GM08714 (cell line): ENCODE measurements around the gene CLIC2.
"Not testable (repeated sequence)": the region's sequence is repeated elsewhere in the genome, so short reads cannot be mapped to it uniquely, and the experiment has no call there.

Experiments
- H3K4me3 ChIP-seq: fragments of 200-500 bp; sonication (Bioruptor generic); 2 replicates; pipeline ENCODE4 v1.5.1; 2014; ENCODE audit warnings: mild to moderate bottlenecking, low read length, inconsistent platforms
- ZNF274 ChIP-seq: IDR thresholded peaks from 2 replicates; pipeline ENCODE4 v1.6.1; 2012; ENCODE audit warnings: mild to moderate bottlenecking, low read depth, low read length

The CLIC2 gene

DNA sequence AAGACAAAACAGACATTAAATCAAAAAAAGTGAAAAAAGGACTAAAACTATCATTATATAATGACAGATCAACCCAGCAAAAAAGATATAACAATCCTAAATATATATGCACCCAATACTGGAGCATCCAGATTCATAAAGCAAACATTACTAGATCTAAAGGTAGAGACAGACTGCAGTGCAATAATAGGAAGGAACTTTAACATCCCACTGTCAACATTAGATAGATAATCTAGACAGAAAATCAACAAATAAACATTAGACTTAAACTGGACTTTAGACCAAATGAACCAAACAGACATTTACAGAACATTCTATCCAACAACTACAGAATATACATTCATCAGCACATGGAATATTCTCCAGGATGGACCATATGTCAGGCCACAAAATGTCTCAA is 40.6 kb downstream of the CLIC2 start:
- H3K4me3 ChIP-seq = no peak overlapping the region
- no peak for TF ChIP-seq ZNF274

DNA sequence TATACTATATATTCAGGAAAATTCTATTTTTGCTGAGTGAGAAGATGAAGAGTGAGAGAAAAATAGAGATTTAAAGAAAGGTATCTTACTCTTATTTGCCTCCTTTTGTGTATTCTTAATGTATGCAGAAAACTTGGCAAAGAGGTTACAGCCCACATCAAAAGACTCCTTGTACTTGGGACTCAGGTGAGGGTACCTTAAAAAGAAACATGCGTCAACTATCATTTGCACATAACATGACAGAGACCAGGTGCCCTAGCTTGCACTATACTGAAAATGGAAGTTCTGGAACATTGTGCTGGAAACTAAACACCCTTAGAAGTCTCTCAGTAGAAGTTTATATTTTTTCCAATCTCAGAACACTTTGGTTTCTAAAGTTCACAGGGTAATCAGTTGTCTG is 54.5 kb downstream of the CLIC2 start:
- TF ChIP-seq ZNF274 = no peak
- no peak overlapping the region for H3K4me3 ChIP-seq

DNA sequence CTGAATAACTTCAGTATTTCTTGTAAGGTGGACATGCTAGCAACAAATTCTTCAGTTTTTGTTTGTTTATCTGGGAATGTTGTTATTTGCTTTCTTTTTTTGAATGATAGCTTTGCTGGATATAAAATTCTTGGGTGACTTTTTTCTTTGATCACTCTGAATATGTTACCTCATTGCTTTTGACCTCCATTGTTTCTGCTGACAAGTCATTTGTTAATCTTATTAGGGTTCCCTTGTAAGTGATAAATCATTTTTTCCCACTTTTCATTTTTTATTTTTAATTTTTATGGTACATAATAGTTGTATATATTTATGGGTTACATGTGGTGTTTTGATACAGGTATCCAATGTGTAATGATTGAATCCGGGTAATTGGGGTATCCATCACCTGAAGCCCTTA is 63.4 kb downstream of the CLIC2 start:
- TF ChIP-seq ZNF274 = no peak
- no peak overlapping the region for H3K4me3 ChIP-seq

DNA sequence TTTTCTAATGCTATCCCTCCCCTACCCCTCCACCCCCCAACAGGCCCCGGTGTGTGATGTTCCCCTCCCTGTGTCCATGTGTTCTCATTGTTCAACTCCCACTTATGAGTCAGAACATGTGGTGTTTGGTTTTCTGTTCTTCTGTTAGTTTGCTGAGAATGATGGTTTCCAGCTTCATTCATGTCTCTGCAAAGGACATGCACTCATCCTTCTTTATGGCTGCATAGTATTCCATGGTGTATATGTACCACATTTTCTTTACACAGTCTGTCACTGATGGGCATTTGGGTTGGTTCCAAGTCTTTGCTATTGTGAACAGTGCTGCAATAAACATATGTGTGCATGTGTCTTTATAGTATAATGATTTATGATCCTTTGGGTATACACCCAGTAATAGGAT is 66.4 kb downstream of the CLIC2 start:
- not testable (repeated sequence) for H3K4me3 ChIP-seq

DNA sequence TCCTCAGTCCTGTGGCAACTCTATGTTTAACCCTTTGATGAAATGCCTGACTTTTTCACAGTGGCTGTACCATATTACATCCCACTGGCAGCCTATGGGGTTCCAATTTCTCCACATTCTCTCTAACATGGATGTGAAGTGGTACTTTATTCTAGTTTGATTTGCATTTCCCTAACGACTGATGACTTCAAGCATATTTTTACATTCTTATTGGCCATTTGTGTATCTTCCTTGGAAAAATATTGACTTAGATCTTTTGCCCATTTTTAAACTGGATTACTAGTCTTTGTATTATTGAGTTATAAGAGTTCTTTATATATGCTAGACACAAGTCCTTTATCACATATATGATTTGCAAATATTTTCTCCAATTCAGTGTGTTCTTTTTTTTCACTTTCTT is 68.0 kb downstream of the CLIC2 start:
- no peak overlapping the region for H3K4me3 ChIP-seq
- no peak for TF ChIP-seq ZNF274

DNA sequence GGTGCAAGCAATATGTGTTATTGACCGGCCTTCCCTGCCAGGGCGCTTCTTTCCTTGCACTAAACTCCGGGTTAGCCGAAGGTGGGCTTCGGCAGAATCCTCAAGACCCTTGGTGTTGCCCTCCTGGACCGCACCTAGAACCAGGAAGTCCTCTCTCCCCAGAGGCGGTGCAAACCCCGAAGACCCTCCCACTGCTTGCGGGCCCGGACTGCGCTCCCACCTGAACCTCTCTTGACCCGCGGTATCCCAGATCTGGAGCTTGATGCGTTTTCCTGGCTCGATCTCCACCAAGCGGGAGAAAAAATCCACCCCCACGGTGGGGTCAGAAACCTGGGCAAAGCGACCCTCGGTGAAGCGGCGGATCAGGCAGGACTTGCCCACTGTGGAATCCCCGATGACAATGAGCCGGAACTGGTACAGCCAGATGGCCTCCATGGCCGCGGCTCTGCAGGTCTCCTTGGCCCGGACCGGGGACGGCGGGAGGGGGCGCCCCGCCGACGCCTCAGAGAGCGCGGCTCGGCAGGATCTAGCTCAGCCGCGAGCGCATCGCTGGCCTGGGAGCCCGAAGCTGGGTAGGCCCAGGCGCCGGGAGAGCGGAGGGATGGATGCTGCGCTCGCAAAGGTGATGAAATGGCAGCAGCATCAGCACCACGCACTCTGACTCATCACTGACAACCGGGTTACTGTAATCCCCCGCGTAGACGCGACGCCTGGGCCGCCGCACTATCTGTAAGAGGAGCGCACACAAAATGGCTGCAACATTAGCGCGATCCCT is 70.4 kb downstream of the CLIC2 start, which contains the start of gene RAB39B:
Gene RAB39B (minus strand): TSS at position 638 of the 775 bp plus-strand sequence. CDS start 203 bp downstream, at position 435.
- H3K4me3 ChIP-seq = peak within 1 kb of the TSS; percentile 86
- TF ChIP-seq ZNF274 = no peak

DNA sequence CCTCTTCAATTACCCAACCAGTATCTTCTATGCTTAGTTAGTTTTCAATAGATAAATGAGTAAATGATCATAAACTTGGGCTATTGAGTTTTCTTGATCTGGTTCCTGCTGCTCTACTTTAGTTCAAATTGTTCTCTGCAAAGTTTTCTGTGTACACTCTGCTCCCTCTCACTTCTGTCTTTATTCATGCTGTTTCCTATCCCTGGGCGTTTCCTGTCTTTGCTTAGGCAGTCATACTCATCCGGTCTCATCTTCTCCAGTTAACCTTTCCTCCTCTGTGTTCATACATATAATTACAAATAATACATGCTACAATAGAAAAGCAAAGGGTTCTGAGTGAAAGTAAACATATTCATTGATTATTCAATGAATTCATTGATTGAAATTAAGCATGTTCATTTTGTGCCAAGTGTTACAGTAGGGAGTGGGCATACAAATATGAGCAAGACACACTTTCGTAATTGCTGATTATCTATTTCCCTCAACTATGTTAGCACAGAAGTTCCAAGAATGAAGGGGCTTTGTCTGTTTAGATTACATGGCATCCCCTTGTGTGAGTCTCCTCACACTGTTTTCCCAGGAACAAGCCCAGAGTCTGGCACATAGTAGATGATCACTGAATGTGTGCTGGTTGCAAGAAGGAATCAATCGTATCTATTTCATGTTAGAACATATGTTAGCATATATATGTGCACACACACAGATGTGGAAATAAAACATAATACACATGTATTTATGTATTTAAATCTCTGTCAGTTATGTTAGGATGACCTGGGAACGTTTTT is 71.3 kb downstream of the CLIC2 start:
- no peak for TF ChIP-seq ZNF274
- H3K4me3 ChIP-seq = peak overlapping the region; percentile 86

DNA sequence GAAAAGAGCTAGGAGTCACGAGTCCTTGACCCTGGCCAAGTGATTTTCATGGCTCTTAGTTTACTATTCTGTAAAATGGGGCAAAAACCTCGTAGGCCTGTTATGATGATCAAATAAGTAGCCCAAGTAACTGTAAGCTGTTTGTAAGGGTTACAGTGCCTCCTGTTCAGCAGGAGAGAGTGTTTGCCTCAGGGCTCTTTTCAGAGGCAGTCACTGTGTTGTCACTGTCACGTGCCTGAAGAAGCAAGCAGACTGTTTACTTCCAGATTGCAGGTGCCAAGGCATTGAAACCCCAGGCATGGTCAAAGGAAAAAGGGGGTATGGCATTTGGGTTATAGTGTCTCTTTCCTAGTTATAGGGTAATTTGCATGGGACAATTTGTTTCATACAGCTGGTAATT is 74.7 kb downstream of the CLIC2 start:
- no peak for TF ChIP-seq ZNF274
- H3K4me3 ChIP-seq = no peak overlapping the region

DNA sequence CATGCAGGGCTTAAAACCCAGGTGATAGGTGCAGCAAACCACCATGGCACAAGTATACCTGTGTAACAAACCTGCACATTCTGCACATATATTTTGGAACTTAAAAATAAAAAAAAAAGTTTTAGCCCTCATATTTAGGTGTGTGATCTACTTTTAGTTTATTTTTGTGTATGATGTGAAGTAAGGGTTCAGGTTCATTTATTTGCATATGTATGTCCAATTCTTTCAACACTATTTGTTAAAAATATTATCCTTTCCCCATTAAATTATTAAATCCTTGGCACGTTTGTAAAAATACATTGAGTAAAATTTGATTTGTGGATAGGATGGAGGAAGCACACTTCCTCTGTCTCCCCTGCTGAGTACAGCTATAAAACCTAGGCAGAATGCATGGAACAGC is 83.0 kb downstream of the CLIC2 start:
- no peak for TF ChIP-seq ZNF274

DNA sequence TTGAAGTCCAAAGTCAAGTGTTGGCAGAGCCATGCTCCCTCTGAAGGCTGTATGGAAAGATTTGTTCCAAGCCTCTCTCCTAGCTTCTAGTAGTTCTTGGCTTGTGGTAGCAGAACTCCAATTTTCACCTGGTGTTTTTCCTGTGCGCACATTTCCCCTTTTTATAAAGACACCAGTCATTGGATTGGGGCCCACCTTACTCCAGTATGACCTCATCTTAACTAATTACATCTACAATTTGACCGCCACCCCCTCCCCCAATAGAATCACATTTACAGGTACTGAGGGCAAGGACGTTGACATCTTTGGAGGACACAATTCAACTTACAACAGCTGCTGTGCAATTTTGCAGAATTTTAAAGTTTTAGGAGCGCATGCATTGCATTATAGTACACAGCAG is 86.9 kb downstream of the CLIC2 start:
- H3K4me3 ChIP-seq = no peak overlapping the region
- TF ChIP-seq ZNF274 = no peak

More for the DNA sequence above, 83.0 kb downstream of the CLIC2 start:
- H3K4me3 ChIP-seq = no peak overlapping the region

DNA sequence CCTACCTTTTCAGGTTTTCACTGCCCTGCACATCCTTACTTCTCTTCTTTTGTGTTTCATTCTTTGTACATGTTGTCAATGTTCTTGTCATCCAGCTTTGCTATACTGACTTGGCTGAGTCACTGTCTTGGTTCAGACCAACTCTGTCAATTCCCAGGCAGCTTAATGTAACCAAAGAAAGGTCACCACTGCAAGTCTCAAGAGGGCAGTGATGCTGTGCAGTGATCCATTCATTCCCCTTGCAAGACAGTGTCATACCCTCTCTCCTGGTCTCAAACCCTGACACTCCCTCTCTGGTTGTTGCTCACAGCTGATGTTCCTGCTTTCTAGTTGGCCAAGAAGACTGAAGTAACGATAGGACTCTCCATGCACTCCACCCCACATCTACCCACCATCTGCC is 87.7 kb downstream of the CLIC2 start:
- H3K4me3 ChIP-seq = no peak overlapping the region
- TF ChIP-seq ZNF274 = no peak

DNA sequence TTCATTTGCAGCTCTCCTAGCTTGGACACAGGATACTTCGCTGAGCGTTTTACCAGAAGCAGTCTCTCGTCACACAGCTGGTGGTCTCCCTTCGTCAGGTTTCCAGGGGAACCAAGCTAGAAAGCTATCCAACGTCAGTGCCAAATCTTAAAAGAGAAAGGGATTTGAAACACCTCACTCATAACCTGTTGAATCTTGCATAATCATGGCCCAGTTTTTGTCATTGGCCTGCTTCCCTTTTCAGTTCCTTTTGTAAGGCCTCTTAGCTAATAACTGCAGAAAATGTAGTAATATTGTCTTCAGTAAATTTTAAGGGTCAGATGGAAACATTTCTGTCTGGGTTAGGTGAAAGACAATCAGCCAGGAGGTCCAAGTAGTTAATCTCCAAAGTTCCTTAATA is 92.1 kb downstream of the CLIC2 start:
- H3K4me3 ChIP-seq = no peak overlapping the region
- TF ChIP-seq ZNF274 = no peak

DNA sequence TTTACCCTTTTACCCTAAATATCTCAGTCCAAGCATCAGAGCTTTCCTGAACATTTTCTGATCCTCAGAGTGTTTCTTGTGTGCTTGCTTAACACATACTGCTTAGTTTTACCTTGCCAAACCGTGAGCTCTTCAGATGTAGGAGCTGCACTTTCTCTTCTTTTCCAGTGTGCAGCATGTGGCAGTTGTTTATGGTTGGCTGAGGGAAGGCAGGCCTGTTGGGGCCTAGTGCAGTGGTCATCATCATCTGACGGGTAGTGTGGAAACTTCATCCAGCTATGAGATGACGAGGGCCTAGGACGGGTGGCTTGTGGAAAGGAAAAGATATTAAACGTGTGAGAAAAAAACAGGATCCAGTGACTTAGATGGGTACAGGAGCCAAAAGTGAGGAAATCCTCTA is 96.7 kb downstream of the CLIC2 start:
- H3K4me3 ChIP-seq = no peak overlapping the region
- TF ChIP-seq ZNF274 = no peak

DNA sequence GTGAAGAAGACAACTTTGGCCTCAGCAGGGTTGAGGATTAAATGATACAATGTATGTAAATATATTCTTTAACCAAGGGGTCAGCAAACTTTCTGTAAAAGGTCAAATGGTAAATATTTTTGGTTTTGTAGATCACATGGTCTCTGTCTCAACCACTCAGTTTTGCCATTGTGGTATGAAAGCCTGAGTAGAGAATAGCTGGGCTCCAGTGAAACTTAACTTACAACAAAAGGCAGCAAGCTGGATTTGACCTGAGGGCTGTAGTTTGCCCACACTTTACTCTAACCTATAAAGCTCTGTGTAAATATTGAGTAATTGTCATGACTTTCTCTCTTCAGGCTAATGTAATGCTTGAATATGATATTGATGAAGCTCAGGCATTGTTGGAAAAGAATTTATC is 98.5 kb downstream of the CLIC2 start:
- no peak for TF ChIP-seq ZNF274
- H3K4me3 ChIP-seq = no peak overlapping the region

DNA sequence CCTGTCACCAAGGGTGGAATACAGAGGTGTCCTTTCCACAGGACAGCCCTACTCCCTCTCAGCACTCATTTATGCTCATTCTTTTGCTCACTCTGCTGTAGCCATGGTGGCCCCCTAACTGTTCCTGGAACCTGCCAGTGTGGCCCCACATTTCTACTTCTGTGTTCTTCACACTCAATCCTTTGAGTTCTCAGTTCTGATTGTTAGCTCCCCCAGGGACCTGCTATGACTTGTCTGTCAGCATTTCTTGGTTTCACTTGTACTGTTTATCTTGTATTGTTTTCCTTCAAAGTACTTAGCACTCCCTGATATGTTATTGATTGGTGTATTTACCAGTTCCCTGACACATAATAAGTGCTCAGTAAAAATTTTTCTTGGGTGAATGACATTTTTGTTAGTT is 103.3 kb downstream of the CLIC2 start:
- no peak overlapping the region for H3K4me3 ChIP-seq
- TF ChIP-seq ZNF274 = no peak
